Measurements from ENCODE around the gene MYO9B.

The MYO9B gene

DNA sequence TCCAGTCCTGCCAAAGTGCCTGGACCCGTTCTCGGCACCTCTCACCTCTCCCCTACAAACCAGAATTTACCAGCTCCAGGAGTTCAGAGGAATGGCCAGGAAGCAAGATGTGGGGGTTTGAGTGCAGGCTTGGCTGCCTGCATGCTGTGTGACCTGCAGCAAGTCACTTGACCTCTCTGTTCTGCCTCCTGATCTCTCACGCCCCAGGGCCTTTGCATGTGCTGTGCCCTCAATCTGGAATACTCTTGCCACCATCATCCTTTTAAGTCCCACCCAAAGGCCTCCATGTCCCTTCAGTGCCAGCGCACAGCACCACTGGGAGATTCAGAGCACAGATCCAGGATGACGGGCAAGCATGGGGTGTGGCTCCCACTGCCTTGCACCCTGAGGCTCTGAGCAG, 43.4 kb downstream of the MYO9B start:
- TF ChIP-seq, protein P1, sequence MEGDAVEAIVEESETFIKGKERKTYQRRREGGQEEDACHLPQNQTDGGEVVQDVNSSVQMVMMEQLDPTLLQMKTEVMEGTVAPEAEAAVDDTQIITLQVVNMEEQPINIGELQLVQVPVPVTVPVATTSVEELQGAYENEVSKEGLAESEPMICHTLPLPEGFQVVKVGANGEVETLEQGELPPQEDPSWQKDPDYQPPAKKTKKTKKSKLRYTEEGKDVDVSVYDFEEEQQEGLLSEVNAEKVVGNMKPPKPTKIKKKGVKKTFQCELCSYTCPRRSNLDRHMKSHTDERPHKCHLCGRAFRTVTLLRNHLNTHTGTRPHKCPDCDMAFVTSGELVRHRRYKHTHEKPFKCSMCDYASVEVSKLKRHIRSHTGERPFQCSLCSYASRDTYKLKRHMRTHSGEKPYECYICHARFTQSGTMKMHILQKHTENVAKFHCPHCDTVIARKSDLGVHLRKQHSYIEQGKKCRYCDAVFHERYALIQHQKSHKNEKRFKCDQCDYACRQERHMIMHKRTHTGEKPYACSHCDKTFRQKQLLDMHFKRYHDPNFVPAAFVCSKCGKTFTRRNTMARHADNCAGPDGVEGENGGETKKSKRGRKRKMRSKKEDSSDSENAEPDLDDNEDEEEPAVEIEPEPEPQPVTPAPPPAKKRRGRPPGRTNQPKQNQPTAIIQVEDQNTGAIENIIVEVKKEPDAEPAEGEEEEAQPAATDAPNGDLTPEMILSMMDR (IDR thresholded peaks at IDR 0.05; ENCODE audit: borderline replicate concordance, insufficient read depth, low read depth, low read length), result no peak
- H3K4me3 ChIP-seq (ENCODE audit: low read depth, low read length), result no peak overlapping the region

DNA sequence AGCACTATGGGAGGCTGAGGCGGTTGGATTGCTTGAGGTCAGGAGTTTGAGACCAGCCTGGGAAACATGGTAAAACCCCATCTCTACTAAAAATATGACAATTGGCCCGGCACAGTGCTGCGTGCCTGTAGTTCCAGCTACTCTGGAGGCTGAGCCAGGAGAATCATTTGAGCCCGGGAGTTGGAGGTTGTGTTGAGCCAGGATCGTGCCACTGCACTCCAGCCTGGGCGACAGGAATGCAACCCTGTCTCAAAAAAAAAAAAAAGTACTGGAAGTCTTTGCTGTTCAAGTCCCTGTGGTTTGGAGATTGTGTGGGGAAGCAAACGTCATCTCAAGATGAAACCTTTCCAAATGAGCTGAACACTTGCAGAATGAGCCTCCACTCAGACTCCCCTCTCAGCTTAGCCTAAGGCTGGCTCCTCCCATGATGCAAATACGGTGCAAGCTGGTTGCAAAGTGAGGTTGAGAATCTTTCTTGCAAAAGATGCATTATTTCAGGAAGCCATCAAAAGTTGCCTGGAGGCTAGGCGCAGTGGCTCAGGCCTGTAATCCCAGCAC, 46.2 kb downstream of the MYO9B start:
- H3K4me3 ChIP-seq (ENCODE audit: low read depth, low read length), result no peak overlapping the region
- TF ChIP-seq, protein P1 (IDR thresholded peaks at IDR 0.05; ENCODE audit: borderline replicate concordance, insufficient read depth, low read depth, low read length), result no peak

DNA sequence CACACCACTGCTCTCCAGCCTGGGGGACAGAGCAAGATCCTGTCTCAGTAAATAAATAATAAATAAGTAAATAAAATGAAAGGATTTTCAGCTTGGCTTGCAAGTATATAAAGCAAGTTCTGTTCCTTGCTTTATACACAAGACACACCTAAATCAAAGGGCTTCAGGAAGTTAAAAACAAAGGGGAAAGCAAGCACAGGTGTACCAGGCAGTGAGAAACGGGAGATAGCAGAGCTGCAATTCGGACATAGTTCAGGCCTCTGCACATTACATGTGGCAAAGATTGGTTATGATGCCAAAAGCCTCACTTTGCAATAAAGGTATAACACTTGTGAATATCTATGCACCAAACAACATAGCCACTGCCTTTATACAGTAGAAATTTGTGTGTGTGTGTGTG, 47.5 kb downstream of the MYO9B start:
- H3K4me3 ChIP-seq (ENCODE audit: low read depth, low read length), result no peak overlapping the region
- TF ChIP-seq, protein P1 (IDR thresholded peaks at IDR 0.05; ENCODE audit: borderline replicate concordance, insufficient read depth, low read depth, low read length), result no peak

DNA sequence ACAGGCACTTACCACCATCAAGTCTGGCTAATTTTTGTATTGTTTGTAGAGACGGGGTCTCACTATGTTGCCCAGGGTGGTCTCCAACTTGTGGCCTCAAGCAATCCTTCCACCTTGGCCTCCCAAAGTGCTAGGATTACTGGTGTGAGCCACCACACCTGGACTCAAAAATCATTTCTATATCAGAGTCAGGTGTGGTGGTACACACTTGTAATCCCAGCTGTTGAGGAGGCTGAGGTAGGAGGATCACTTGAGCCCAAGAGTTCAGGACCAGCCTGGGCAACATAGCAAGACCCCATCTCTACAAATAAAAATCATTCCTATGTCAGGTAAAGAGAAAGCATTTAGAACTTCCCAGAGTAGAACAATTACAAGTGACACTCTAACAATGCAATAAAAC, 48.4 kb downstream of the MYO9B start:
- H3K4me3 ChIP-seq (ENCODE audit: low read depth, low read length), result no peak overlapping the region
- TF ChIP-seq, protein P1 (IDR thresholded peaks at IDR 0.05; ENCODE audit: borderline replicate concordance, insufficient read depth, low read depth, low read length), result no peak

DNA sequence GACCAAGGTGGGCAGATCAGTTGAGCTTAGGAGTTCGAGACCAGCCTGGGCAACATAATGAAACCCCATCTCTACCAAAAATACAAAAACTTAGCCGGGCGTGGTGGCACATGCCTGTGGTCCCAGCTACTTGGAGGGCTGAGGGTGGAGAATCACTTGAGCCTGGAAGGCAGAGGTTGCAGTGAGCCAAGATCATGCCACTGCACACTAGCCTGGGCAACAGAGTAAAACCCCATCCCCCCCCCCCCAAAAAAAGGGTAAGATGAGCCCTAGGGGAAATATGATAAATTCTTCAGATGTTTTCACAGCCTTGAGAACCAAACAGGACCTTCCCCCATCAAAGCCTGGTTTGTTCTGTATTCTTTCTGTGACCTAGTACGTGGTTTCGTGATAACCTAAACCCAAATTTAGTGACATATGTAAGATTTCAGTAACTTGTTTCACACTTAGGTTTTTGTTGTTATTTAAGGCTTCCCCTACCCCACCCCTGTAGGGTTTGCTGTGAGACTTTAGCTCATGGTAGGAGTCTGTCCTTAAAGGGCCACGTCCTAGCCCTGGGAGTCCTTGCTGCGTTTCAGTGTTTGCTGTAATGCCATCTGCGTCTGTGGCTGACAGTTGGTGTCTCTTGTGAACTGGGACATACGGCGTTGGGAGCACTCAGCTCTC, 49.6 kb downstream of the MYO9B start:
- TF ChIP-seq, protein P1 (IDR thresholded peaks at IDR 0.05; ENCODE audit: borderline replicate concordance, insufficient read depth, low read depth, low read length), result no peak
- peak overlapping the region; percentile 52 for H3K4me3 ChIP-seq (ENCODE audit: low read depth, low read length)

DNA sequence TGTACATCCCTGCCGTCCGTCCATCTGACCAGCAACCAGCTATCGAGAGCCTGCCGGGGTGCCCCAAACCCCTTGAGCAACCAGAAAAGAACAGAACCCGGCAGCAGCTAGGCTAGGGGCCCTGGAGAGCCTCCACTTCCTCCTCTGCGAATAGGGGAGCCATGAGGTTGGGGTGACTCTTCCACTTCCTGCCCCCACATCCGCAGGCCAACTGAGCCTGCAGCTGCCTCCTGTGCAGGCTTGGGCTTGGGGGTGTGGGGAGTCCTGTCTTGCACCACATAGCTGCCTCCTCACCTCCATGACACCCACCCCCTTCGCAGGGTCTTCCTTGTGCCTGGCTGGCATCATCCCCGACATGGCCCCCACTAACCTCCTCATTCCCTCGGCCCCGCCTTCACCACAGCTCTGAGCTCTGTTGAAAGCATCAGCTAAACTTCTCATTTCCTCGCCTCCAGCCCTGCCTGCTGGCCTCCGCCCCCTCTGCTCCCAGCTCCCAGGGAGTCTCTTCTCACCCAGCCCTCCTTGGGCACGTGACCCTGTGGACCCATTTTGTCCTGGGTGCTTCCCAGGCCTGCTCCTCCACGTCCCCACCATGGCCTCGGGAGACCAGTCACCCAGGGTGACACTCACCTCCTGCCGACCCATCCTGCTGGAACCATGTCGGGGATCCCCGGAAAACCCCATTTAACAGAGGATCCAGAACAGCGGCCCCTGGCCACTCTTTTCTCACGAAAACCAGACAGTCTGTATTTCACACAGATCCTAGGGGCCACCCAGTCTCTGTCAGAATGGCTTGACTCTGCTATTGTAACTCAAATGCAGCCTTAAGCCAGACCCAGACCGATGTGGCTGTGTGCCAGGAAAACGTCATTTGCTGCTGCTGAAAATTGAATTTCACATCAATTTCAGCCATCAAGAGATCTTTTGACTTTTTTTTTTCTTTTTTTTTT, 50.4 kb downstream of the MYO9B start:
- peak overlapping the region; percentile 52 for H3K4me3 ChIP-seq (ENCODE audit: low read depth, low read length)
- TF ChIP-seq, protein P1 (IDR thresholded peaks at IDR 0.05; ENCODE audit: borderline replicate concordance, insufficient read depth, low read depth, low read length), result no peak

Measured in GM12875 (cell line).